Mammary epithelial cell (primary cell): ENCODE measurements around the gene PAIP2B.
"Not testable (repeated sequence)": the region's sequence is repeated elsewhere in the genome, so short reads cannot be mapped to it uniquely, and the experiment has no call there.

ENCODE experiments used
- CTCF ChIP-seq, 2 donors: IDR thresholded peaks in 1 of 2; conservative IDR thresholded peaks in 1 of 2; 2 replicates each; pipeline ENCODE4 v1.5.1; 2011 to 2012; ENCODE audit warnings: inconsistent platforms in 2 of 2, low read length in 2 of 2, mild to moderate bottlenecking in 2 of 2, control low read depth in 1 of 2, low read depth in 1 of 2; ENCODE audit not compliant: insufficient read depth in 1 of 2; ENCODE audit errors: extremely low read depth in 1 of 2
- EZH2 ChIP-seq: IDR thresholded peaks from 2 replicates; pipeline ENCODE4 v1.6.1; 2012; ENCODE audit warnings: low read length, inconsistent platforms, borderline replicate concordance

- not testable (repeated sequence) for TF ChIP-seq CTCF (conservative IDR thresholded peaks at IDR 0.05 in 1 of 2, IDR thresholded peaks at IDR 0.05 in 1 of 2; ENCODE audit: extremely low read depth in 1 of 2, insufficient read depth in 1 of 2, low read depth in 1 of 2, low read length in 2 of 2); EZH2
These were observed 43.4 kb downstream of the PAIP2B start for GRCh38 chr2:71183306-71184115.
